Mammary epithelial cell (primary cell): ENCODE measurements around the gene SIVA1.

Experiments used
- CTCF ChIP-seq, 2 donors: IDR thresholded peaks in 1 of 2; conservative IDR thresholded peaks in 1 of 2; 2 replicates each; pipeline ENCODE4 v1.5.1; 2011 to 2012; ENCODE audit warnings: inconsistent platforms in 2 of 2, low read length in 2 of 2, mild to moderate bottlenecking in 2 of 2, control low read depth in 1 of 2, low read depth in 1 of 2; ENCODE audit not compliant: insufficient read depth in 1 of 2; ENCODE audit errors: extremely low read depth in 1 of 2
- EZH2 ChIP-seq: IDR thresholded peaks from 2 replicates; pipeline ENCODE4 v1.6.1; 2012; ENCODE audit warnings: low read length, inconsistent platforms, borderline replicate concordance

- TF ChIP-seq CTCF (conservative IDR thresholded peaks at IDR 0.05 in 1 of 2, IDR thresholded peaks at IDR 0.05 in 1 of 2; ENCODE audit: extremely low read depth in 1 of 2, insufficient read depth in 1 of 2, low read depth in 1 of 2, low read length in 2 of 2) (no peak), EZH2 (no peak)
Measured at GRCh38 chr14:104773505-104774452, 20.8 kb downstream of the SIVA1 start.
